H1 (cell line): ENCODE measurements around the gene ASIC5.

Experiments used
- EP300 ChIP-seq, 2 experiments: IDR thresholded peaks; 1 replicate in 1 of 2; 2 replicates in 1 of 2; pipeline ENCODE4 v1.6.1; 2011 to 2012; ENCODE audit warnings: low read depth in 2 of 2, low read length in 2 of 2, mild to moderate bottlenecking in 2 of 2, borderline replicate concordance in 1 of 2, inconsistent platforms in 1 of 2, moderate library complexity in 1 of 2
- TF ChIP-seq, protein P1 (sequence below), 3 experiments: IDR thresholded peaks; 1 replicate in 2 of 3; 2 replicates in 1 of 3; pipeline versions ENCODE4 v1.5.1 to v1.6.1; 2011; ENCODE audit warnings: low read length in 3 of 3, mild to moderate bottlenecking in 3 of 3, inconsistent platforms in 2 of 3, low read depth in 1 of 3, moderate library complexity in 1 of 3; ENCODE audit not compliant: insufficient read depth in 1 of 3; ENCODE audit errors: control extremely low read depth in 1 of 3

- TF ChIP-seq, protein P1, sequence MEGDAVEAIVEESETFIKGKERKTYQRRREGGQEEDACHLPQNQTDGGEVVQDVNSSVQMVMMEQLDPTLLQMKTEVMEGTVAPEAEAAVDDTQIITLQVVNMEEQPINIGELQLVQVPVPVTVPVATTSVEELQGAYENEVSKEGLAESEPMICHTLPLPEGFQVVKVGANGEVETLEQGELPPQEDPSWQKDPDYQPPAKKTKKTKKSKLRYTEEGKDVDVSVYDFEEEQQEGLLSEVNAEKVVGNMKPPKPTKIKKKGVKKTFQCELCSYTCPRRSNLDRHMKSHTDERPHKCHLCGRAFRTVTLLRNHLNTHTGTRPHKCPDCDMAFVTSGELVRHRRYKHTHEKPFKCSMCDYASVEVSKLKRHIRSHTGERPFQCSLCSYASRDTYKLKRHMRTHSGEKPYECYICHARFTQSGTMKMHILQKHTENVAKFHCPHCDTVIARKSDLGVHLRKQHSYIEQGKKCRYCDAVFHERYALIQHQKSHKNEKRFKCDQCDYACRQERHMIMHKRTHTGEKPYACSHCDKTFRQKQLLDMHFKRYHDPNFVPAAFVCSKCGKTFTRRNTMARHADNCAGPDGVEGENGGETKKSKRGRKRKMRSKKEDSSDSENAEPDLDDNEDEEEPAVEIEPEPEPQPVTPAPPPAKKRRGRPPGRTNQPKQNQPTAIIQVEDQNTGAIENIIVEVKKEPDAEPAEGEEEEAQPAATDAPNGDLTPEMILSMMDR (IDR thresholded peaks at IDR 0.05; ENCODE audit: control extremely low read depth in 1 of 3, insufficient read depth in 1 of 3, low read depth in 1 of 3, low read length in 3 of 3) = no peak
- TF ChIP-seq EP300 (IDR thresholded peaks at IDR 0.05; ENCODE audit: borderline replicate concordance in 1 of 2, low read depth in 2 of 2, low read length in 2 of 2) = no peak
Observed at GRCh38 chr4:155885666-155886065, 19.6 kb upstream of the ASIC5 start.
